ENCODE results near the gene TNNI3.

TNNI3 gene

GRCh38 chr19:55115446-55116065 lies 42.0 kb downstream of the TNNI3 start:
- ChIA-PET POLR2A (no interaction called here), CTCF (interaction anchor here (1.0 to 1.2 kb wide), 2 partner anchors 25 to 26 kb away, joined by 4 to 5 read pairs; no protein-coding TSS in a partner anchor)
- Histone ChIP-seq H3K4me3 (ENCODE audit: control insufficient read depth in 1 of 7, extremely low read depth in 1 of 7, insufficient read depth in 4 of 7, low read depth in 2 of 7, low read length in 6 of 7) (peak overlapping the region in 5 of 7 experiments; percentile 67 to 97 (median 90)), H3K27ac (ENCODE audit: insufficient read depth in 1 of 2, low read depth in 1 of 2, low read length in 2 of 2, poor library complexity in 1 of 2, severe bottlenecking in 2 of 2) (no peak overlapping the region), H3K36me3 (ENCODE audit: control insufficient read depth in 4 of 4, insufficient read depth in 4 of 4, low read length in 3 of 4) (peaks cover 0 to 13% (median 13%) of the 10 kb centered on the region in 4 experiments), H3K9me3 (ENCODE audit: control extremely low read depth in 1 of 5, control insufficient read depth in 4 of 5, insufficient read depth in 2 of 5, low read depth in 1 of 5, low read length in 4 of 5) (no peaks in the 10 kb centered on the region), H3K4me1 (ENCODE audit: control extremely low read depth in 1 of 4, control insufficient read depth in 4 of 4, insufficient read depth in 4 of 4, low read length in 3 of 4) (peaks cover 5 to 40% (median 30%) of the 10 kb centered on the region in 4 experiments), H3K27me3 (replicated peaks in 2 of 5; ENCODE audit: control insufficient read depth in 4 of 5, insufficient read depth in 5 of 5, low read length in 4 of 5) (no peaks in the 10 kb centered on the region)
- no peak for DNase-seq
- 93% methylated on average over 5 of the region's 13 CpGs for WGBS (ENCODE audit: insufficient coverage)

DNA sequence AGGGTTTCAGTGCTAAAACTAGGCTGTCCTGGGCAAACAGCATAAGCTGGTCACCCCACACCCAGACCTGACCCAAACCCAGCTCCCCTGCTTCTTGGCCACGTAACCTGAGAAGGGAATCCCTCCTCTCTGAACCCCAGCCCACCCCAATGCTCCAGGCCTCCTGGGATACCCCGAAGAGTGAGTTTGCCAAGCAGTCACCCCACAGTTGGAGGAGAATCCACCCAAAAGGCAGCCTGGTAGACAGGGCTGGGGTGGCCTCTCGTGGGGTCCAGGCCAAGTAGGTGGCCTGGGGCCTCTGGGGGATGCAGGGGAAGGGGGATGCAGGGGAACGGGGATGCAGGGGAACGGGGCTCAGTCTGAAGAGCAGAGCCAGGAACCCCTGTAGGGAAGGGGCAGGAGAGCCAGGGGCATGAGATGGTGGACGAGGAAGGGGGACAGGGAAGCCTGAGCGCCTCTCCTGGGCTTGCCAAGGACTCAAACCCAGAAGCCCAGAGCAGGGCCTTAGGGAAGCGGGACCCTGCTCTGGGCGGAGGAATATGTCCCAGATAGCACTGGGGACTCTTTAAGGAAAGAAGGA lies 42.9 kb downstream of the TNNI3 start:
- H3K4me1 ChIP-seq (ENCODE audit: control extremely low read depth in 1 of 4, control insufficient read depth in 4 of 4, insufficient read depth in 4 of 4, low read length in 3 of 4), result peaks cover 5 to 40% (median 30%) of the 10 kb centered on the region in 4 experiments
- H3K36me3 ChIP-seq (ENCODE audit: control insufficient read depth in 4 of 4, insufficient read depth in 4 of 4, low read length in 3 of 4), result peaks cover 0 to 21% (median 15%) of the 10 kb centered on the region in 4 experiments
- H3K27ac ChIP-seq (ENCODE audit: insufficient read depth in 1 of 2, low read depth in 1 of 2, low read length in 2 of 2, poor library complexity in 1 of 2, severe bottlenecking in 2 of 2), result no peak overlapping the region
- no peak overlapping the region for H3K4me3 ChIP-seq (ENCODE audit: control insufficient read depth in 1 of 7, extremely low read depth in 1 of 7, insufficient read depth in 4 of 7, low read depth in 2 of 7, low read length in 6 of 7)
- no peaks in the 10 kb centered on the region for H3K9me3 ChIP-seq (ENCODE audit: control extremely low read depth in 1 of 5, control insufficient read depth in 4 of 5, insufficient read depth in 2 of 5, low read depth in 1 of 5, low read length in 4 of 5)
- WGBS (ENCODE audit: insufficient coverage), result 97% methylated on average over 5 of the region's 9 CpGs
- no peak for DNase-seq
- POLR2A ChIA-PET, result no interaction called here
- H3K27me3 ChIP-seq (replicated peaks in 2 of 5; ENCODE audit: control insufficient read depth in 4 of 5, insufficient read depth in 5 of 5, low read length in 4 of 5), result no peaks in the 10 kb centered on the region
- CTCF ChIA-PET, result interaction anchor here (0.6 to 1.9 kb wide), 2 partner anchors 25 to 26 kb away, joined by 3 to 4 read pairs; no protein-coding TSS in a partner anchor

DNA sequence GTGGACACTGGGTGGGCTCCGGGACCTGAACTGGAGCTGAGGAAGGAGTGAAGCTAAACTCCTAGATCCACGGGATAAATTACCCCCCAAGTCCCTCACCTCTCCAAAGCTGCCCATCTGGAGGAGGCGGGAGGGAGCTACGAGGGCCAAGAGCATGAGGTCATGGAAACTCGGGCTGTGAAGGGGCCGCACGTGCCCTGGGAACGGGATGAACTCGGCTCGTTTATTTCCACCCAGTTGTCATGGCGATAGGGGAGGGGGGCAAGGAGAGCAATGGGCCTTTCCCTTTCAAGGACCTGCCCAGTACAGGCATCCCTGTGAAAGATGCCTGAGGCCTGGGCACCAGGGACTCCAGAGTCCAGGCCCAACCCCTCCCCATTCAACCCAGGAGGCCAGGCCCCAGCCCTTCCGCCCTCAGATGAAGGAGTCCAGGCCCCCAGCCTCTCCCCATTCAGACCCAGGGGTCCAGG lies 43.9 kb downstream of the TNNI3 start:
- CTCF ChIA-PET, result interaction anchor here (0.7 to 1.9 kb wide), 3 partner anchors 14 to 27 kb away, joined by 3 to 4 read pairs (median 3); no protein-coding TSS in a partner anchor

GRCh38 chr19:55112777-55113569 lies 44.6 kb downstream of the TNNI3 start:
- Histone ChIP-seq H3K27ac (ENCODE audit: insufficient read depth in 1 of 2, low read depth in 1 of 2, low read length in 2 of 2, poor library complexity in 1 of 2, severe bottlenecking in 2 of 2) (peak overlapping the region in 1 of 2 experiments; percentile 54), H3K36me3 (ENCODE audit: control insufficient read depth in 4 of 4, insufficient read depth in 4 of 4, low read length in 3 of 4) (peaks cover 0 to 28% (median 20%) of the 10 kb centered on the region in 4 experiments), H3K9me3 (ENCODE audit: control extremely low read depth in 1 of 5, control insufficient read depth in 4 of 5, insufficient read depth in 2 of 5, low read depth in 1 of 5, low read length in 4 of 5) (no peaks in the 10 kb centered on the region), H3K4me1 (ENCODE audit: control extremely low read depth in 1 of 4, control insufficient read depth in 4 of 4, insufficient read depth in 4 of 4, low read length in 3 of 4) (peaks cover 0 to 29% (median 19%) of the 10 kb centered on the region in 4 experiments), H3K4me3 (ENCODE audit: control insufficient read depth in 1 of 7, extremely low read depth in 1 of 7, insufficient read depth in 4 of 7, low read depth in 2 of 7, low read length in 6 of 7) (no peak overlapping the region), H3K27me3 (replicated peaks in 2 of 5; ENCODE audit: control insufficient read depth in 4 of 5, insufficient read depth in 5 of 5, low read length in 4 of 5) (no peaks in the 10 kb centered on the region)
- ChIA-PET POLR2A (no interaction called here), CTCF (interaction anchor here (0.7 to 1.9 kb wide), 3 partner anchors 13 to 28 kb away, joined by 3 to 4 read pairs (median 3); no protein-coding TSS in a partner anchor)
- WGBS (ENCODE audit: insufficient coverage), result 86% methylated on average over 21 of the region's 23 CpGs
- no peak for DNase-seq

More for the DNA sequence above, 43.9 kb downstream of the TNNI3 start:
- no peaks in the 10 kb centered on the region for H3K9me3 ChIP-seq (ENCODE audit: control extremely low read depth in 1 of 5, control insufficient read depth in 4 of 5, insufficient read depth in 2 of 5, low read depth in 1 of 5, low read length in 4 of 5)
- POLR2A ChIA-PET, result no interaction called here
- H3K4me3 ChIP-seq (ENCODE audit: control insufficient read depth in 1 of 7, extremely low read depth in 1 of 7, insufficient read depth in 4 of 7, low read depth in 2 of 7, low read length in 6 of 7), result no peak overlapping the region
- DNase-seq, result no peak
- no peak overlapping the region for H3K27ac ChIP-seq (ENCODE audit: insufficient read depth in 1 of 2, low read depth in 1 of 2, low read length in 2 of 2, poor library complexity in 1 of 2, severe bottlenecking in 2 of 2)
- H3K4me1 ChIP-seq (ENCODE audit: control extremely low read depth in 1 of 4, control insufficient read depth in 4 of 4, insufficient read depth in 4 of 4, low read length in 3 of 4), result peaks cover 4 to 35% (median 26%) of the 10 kb centered on the region in 4 experiments
- H3K27me3 ChIP-seq (replicated peaks in 2 of 5; ENCODE audit: control insufficient read depth in 4 of 5, insufficient read depth in 5 of 5, low read length in 4 of 5), result no peaks in the 10 kb centered on the region
- H3K36me3 ChIP-seq (ENCODE audit: control insufficient read depth in 4 of 4, insufficient read depth in 4 of 4, low read length in 3 of 4), result peaks cover 0 to 28% (median 20%) of the 10 kb centered on the region in 4 experiments
- 72% methylated on average over 10 of the region's 12 CpGs for WGBS (ENCODE audit: insufficient coverage)

DNA sequence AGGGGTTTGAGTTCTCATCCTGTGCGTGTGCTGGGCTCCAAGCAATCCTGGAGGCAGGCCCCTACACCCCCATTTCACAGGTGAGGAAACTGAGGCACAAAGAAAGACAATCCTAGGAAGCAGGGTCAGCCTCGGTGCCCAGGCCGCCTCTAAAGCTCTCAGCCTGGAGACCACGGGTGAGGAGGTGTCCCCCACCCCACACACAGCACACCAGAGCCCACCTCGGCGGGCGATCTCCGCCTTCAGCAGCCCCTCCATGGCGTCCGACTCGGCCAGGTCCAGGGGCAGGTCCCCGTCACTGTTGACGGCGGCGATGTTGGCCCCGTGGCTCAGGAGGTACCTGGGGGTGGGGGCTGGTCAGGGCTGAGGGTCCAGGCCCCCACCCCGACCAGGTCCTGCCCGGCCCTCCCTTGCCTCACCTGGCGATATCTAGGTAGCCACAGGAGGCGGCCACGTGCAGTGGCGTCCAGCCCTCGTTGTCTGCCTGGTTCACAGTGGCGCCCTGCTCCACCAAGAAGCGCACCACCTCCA lies 45.2 kb downstream of the TNNI3 start:
- CTCF ChIA-PET, result no interaction called here
- no peak for DNase-seq
- Histone ChIP-seq H3K27me3 (replicated peaks in 2 of 5; ENCODE audit: control insufficient read depth in 4 of 5, insufficient read depth in 5 of 5, low read length in 4 of 5) (no peaks in the 10 kb centered on the region), H3K4me3 (ENCODE audit: control insufficient read depth in 1 of 7, extremely low read depth in 1 of 7, insufficient read depth in 4 of 7, low read depth in 2 of 7, low read length in 6 of 7) (no peak overlapping the region), H3K27ac (ENCODE audit: insufficient read depth in 1 of 2, low read depth in 1 of 2, low read length in 2 of 2, poor library complexity in 1 of 2, severe bottlenecking in 2 of 2) (peak overlapping the region in 1 of 2 experiments; percentile 54), H3K4me1 (ENCODE audit: control extremely low read depth in 1 of 4, control insufficient read depth in 4 of 4, insufficient read depth in 4 of 4, low read length in 3 of 4) (peaks cover 0 to 28% (median 18%) of the 10 kb centered on the region in 4 experiments), H3K9me3 (ENCODE audit: control extremely low read depth in 1 of 5, control insufficient read depth in 4 of 5, insufficient read depth in 2 of 5, low read depth in 1 of 5, low read length in 4 of 5) (no peaks in the 10 kb centered on the region), H3K36me3 (ENCODE audit: control insufficient read depth in 4 of 4, insufficient read depth in 4 of 4, low read length in 3 of 4) (peaks cover 0 to 28% (median 20%) of the 10 kb centered on the region in 4 experiments)
- WGBS (ENCODE audit: insufficient coverage), result over 99% methylated on average over 20 of the region's 25 CpGs
- POLR2A ChIA-PET, result no interaction called here

DNA sequence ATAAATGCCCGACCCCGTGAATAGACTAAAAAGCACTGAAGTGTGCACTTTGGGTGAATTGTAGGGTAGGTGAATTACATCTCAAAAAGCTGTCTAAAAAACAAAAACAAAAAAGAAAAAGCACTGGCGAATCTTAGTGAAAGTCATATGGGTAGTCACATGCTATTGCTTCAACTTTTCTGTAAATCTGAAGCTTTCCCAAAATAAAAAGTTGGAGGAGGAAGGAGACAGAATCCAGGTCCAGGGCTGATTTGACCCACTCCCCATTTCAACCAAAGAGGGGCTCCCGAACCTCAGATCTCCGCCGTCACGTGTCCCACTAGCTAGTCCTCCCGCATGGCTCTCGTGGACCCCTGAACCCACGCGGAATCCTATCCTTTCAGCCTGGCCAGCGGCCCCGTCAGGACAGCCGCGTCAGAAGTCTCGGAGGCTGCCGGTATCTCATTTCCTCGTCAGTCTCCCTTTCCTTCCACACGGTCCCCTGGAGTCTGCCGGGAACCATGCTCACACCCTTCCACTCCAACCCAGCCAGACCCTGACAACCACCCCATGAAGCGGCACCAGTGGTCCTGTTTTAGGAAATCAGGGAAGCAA lies 46.2 kb downstream of the TNNI3 start:
- Histone ChIP-seq H3K27me3 (replicated peaks in 2 of 5; ENCODE audit: control insufficient read depth in 4 of 5, insufficient read depth in 5 of 5, low read length in 4 of 5) (no peaks in the 10 kb centered on the region), H3K27ac (ENCODE audit: insufficient read depth in 1 of 2, low read depth in 1 of 2, low read length in 2 of 2, poor library complexity in 1 of 2, severe bottlenecking in 2 of 2) (no peak overlapping the region), H3K4me3 (ENCODE audit: control insufficient read depth in 1 of 7, extremely low read depth in 1 of 7, insufficient read depth in 4 of 7, low read depth in 2 of 7, low read length in 6 of 7) (no peak overlapping the region), H3K4me1 (ENCODE audit: control extremely low read depth in 1 of 4, control insufficient read depth in 4 of 4, insufficient read depth in 4 of 4, low read length in 3 of 4) (peaks cover 0 to 21% (median 10%) of the 10 kb centered on the region in 4 experiments), H3K9me3 (ENCODE audit: control extremely low read depth in 1 of 5, control insufficient read depth in 4 of 5, insufficient read depth in 2 of 5, low read depth in 1 of 5, low read length in 4 of 5) (no peaks in the 10 kb centered on the region), H3K36me3 (ENCODE audit: control insufficient read depth in 4 of 4, insufficient read depth in 4 of 4, low read length in 3 of 4) (peaks cover 0 to 28% (median 21%) of the 10 kb centered on the region in 4 experiments)
- DNase-seq, result no peak
- 95% methylated on average over 15 of the region's 21 CpGs for WGBS (ENCODE audit: insufficient coverage)
- ChIA-PET POLR2A (no interaction called here), CTCF (interaction anchor here (1.2 to 1.3 kb wide), 2 partner anchors 9 to 10 kb away, joined by 3 to 5 read pairs; no protein-coding TSS in a partner anchor)
